ENCODE measurements around the gene ARID3B. TPM values are rescaled to one million over a fixed set of nuclear protein-coding genes. Genes with fewer than 3 reads are reported as not detected.
A peak's percentile ranks its signal among the peaks of the same experiment; 100 is the strongest.

Gene ARID3B
- total RNA-seq, 2 donors from 2014 or later, result 37.4 to 42.6 TPM

DNA sequence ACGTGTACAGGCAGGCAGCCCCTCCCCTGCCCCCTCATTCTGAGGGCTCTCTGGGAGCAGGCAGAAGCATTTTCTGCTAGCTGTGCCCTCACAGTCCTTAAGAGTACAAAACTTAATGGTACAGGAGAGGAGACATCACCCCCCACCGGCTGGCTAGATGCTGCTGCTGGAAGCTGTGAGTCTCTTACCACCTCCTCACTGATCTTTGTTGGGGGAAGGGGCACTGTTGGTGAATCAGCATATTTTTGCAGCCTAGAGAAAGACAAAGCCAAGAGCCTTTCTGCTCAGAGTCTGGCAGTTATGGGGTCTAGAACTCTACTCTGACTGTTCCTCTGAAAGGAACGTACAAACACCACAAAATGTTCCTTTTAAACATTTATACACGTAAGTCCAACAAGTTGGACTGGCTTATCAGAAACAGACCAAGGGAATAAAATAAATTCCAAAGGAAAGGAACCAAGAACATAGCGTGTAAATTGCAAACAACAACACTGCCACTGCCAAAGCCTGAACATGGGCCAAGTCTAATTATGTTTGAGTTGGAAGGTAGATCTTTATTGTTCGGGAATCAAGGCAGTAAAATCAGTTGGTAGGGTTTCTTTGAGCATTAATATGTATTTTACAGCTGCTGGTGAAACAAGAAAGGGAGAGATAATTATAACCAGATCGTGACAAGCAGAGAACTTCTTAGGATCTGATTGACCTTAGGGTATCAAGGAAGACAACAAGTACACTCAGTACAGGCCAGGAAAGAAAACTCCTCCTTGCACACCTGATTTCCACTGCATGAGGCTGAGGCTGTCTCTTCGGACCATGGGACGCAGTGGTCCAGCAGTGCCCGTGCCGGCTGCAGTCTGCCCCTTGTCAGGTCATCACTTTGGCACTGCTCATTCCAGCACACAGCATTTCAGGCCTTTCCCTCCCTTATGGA, 102.0 kb downstream of the ARID3B start:
- Mint-ChIP-seq H3K36me3 (ENCODE audit: low read depth) (peaks cover 5% of the 10 kb centered on the region), H3K4me1 (peaks cover 16% of the 10 kb centered on the region), H3K4me3 (no peak overlapping the region), H3K27ac (peak overlapping the region; percentile 53), H3K27me3 (no peaks in the 10 kb centered on the region)
- no peak for ATAC-seq
- DNase-seq, result no peak
- H3K9me3 ChIP-seq (ENCODE audit: control insufficient read depth, low read length, poor library complexity, severe bottlenecking), result no peaks in the 10 kb centered on the region

- DNase-seq (no peak), ATAC-seq (no peak)
- Mint-ChIP-seq H3K36me3 (ENCODE audit: low read depth) (peaks cover under 1% of the 10 kb centered on the region), H3K27me3 (no peaks in the 10 kb centered on the region), H3K27ac (peak overlapping the region; percentile 53), H3K4me1 (peaks cover 16% of the 10 kb centered on the region), H3K4me3 (no peak overlapping the region)
- no peaks in the 10 kb centered on the region for H3K9me3 ChIP-seq (ENCODE audit: control insufficient read depth, low read length, poor library complexity, severe bottlenecking)
These were observed 102.7 kb downstream of the ARID3B start for GRCh38 chr15:74643665-74644204.

- no peaks in the 10 kb centered on the region for H3K9me3 ChIP-seq (ENCODE audit: control insufficient read depth, low read length, poor library complexity, severe bottlenecking)
- Mint-ChIP-seq H3K27ac (peak overlapping the region; percentile 14), H3K27me3 (no peaks in the 10 kb centered on the region), H3K36me3 (ENCODE audit: low read depth) (no peaks in the 10 kb centered on the region), H3K4me3 (no peak overlapping the region), H3K4me1 (peaks cover 23% of the 10 kb centered on the region)
- ATAC-seq (no peak), DNase-seq (no peak)
These were observed 105.5 kb downstream of the ARID3B start for GRCh38 chr15:74646480-74646879.

Other genes with a start within 250 kb of the ARID3B start
- gene CYP11A1, start 173.6 kb upstream of the ARID3B start, total RNA-seq, result not detected
- 1 to 10 TPM; 2.2 to 3.6 TPM for gene SEMA7A, start 107.3 kb upstream of the ARID3B start, total RNA-seq
- gene UBL7, start 80.1 kb upstream of the ARID3B start, total RNA-seq, result 10 to 100 TPM; 28.0 to 28.2 TPM
- 100 to 1,000 TPM; 216 to 243 TPM for gene CLK3, start 74.6 kb downstream of the ARID3B start, total RNA-seq
- 10 to 100 TPM; 18.1 to 24.0 TPM for gene EDC3, start 154.8 kb downstream of the ARID3B start, total RNA-seq
- gene CYP1A1, start 184.3 kb downstream of the ARID3B start, total RNA-seq, result under 1 TPM in 1 of 2 donors, not detected in 1; 0.13 TPM
- gene CYP1A2, start 207.6 kb downstream of the ARID3B start, total RNA-seq, result not detected
- 100 to 1,000 TPM; 188 to 208 TPM for gene CSK, start 240.9 kb downstream of the ARID3B start, total RNA-seq

Data from T-helper 17 cell (primary cell).